Measurements from ENCODE around the gene C2orf92.

DNA sequence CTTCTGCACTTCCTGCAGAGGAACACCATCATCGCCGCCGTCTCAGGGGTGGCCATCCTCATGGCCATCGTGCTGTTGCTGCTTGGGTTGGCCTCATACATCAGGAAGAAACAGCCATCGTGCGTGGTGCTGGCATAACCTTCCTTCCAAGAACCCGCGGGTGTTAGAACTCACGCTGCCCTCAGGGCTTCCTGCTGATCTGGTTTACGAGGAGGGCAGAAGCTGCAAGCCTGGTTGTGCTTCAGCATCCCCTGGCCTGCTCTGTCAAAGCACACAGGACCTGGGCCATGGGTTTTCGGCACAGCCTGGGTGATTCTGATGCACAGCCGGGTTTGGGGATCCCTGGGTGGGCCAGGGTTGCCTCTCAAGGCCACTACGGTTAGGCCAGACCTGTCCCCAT lies 31.7 kb downstream of the C2orf92 start:
- no peak for TF ChIP-seq TAF1 (IDR thresholded peaks at IDR 0.05; ENCODE audit: low read depth)
- no peak for TF ChIP-seq POLR2AphosphoS5 (IDR thresholded peaks at IDR 0.05)
- TF ChIP-seq, protein P1, sequence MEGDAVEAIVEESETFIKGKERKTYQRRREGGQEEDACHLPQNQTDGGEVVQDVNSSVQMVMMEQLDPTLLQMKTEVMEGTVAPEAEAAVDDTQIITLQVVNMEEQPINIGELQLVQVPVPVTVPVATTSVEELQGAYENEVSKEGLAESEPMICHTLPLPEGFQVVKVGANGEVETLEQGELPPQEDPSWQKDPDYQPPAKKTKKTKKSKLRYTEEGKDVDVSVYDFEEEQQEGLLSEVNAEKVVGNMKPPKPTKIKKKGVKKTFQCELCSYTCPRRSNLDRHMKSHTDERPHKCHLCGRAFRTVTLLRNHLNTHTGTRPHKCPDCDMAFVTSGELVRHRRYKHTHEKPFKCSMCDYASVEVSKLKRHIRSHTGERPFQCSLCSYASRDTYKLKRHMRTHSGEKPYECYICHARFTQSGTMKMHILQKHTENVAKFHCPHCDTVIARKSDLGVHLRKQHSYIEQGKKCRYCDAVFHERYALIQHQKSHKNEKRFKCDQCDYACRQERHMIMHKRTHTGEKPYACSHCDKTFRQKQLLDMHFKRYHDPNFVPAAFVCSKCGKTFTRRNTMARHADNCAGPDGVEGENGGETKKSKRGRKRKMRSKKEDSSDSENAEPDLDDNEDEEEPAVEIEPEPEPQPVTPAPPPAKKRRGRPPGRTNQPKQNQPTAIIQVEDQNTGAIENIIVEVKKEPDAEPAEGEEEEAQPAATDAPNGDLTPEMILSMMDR (IDR thresholded peaks at IDR 0.05; ENCODE audit: poor library complexity, severe bottlenecking) = no peak
- no peak for TF ChIP-seq MXI1 (conservative IDR thresholded peaks at IDR 0.05; ENCODE audit: poor library complexity, severe bottlenecking)
